Measurements from ENCODE around the gene FAM185A.
"Not testable (repeated sequence)": the region's sequence is repeated elsewhere in the genome, so short reads cannot be mapped to it uniquely, and the experiment has no call there.

- not testable (repeated sequence) for TF ChIP-seq CTCF (IDR thresholded peaks at IDR 0.05); ZFX (IDR thresholded peaks at IDR 0.05; ENCODE audit: borderline replicate concordance)
Measured at GRCh38 chr7:102713011-102713690, 35.6 kb upstream of the FAM185A start.

Measured in 22Rv1 (cell line).